IMR-90 (cell line): ENCODE measurements around the gene GCLC. TPM values are rescaled to one million over a fixed set of nuclear protein-coding genes. Genes with fewer than 3 reads are reported as not detected.

ENCODE experiments used
- ATAC-seq: fragments of 200-7000 bp; cut with Tn5 transposase; 2 replicates; pipeline ENCODE4 v1.9.1; 2020; ENCODE audit warnings: low read depth, mild to moderate bottlenecking, moderate library complexity
- BruUV-seq: library from RNA; stranded (reverse); fragments of 400-500 nt; replicated peaks from 2 replicates; lab custom pipeline; 2021; lab: Mats Ljungman, UMichigan
- CTCF ChIA-PET: fragments of 300-600 bp; formaldehyde crosslinking; extraction: SDS; loops from one replicate; lab custom pipeline; 2021; ENCODE audit warnings: antibody characterized with exemption; lab: Yijun Ruan, JAX
- POLR2A ChIA-PET: fragments of 300-600 bp; sonication (Branson Sonifier 250); formaldehyde crosslinking; loops from one replicate; lab custom pipeline; 2022; ENCODE audit warnings: antibody characterized with exemption; ENCODE audit not compliant: unreplicated experiment; lab: Charles Lee
- DNase-seq: peaks from one replicate; pipeline ENCODE4 v3.0.0; 2013
- H2AFZ ChIP-seq: replicated peaks from 2 replicates; pipeline ENCODE3; 2013; ENCODE audit warnings: low read length, mild to moderate bottlenecking; ENCODE audit not compliant: poor library complexity
- H2AK5ac ChIP-seq: 2 replicates; pipeline ENCODE4 v1.6.1; 2013; ENCODE audit warnings: low read depth, low read length, inconsistent platforms
- H2AK9ac ChIP-seq: replicated peaks from 2 replicates; pipeline ENCODE3; 2013; ENCODE audit warnings: mild to moderate bottlenecking, low read depth, low read length, moderate library complexity; ENCODE audit not compliant: poor library complexity
- H2BK120ac ChIP-seq: 2 replicates; pipeline ENCODE4 v1.6.1; 2013; ENCODE audit warnings: low read depth, low read length, inconsistent platforms
- H2BK15ac ChIP-seq: 3 replicates; pipeline ENCODE4 v1.6.1; 2013; ENCODE audit warnings: low read depth, low read length, inconsistent platforms
- H2BK20ac ChIP-seq: 2 replicates; pipeline ENCODE4 v1.6.1; 2013; ENCODE audit warnings: low read depth, mild to moderate bottlenecking, inconsistent platforms, low read length, moderate library complexity
- H2BK5ac ChIP-seq: 2 replicates; pipeline ENCODE4 v1.6.1; 2013; ENCODE audit warnings: mild to moderate bottlenecking, low read depth, low read length, inconsistent platforms; ENCODE audit not compliant: poor library complexity, severe bottlenecking
- H3K14ac ChIP-seq: replicated peaks from 2 replicates; pipeline ENCODE4 v1.6.1; 2013; ENCODE audit warnings: low read depth, low read length, inconsistent platforms
- H3K18ac ChIP-seq: 2 replicates; pipeline ENCODE4 v1.6.1; 2013; ENCODE audit warnings: low read depth, low read length, control low read depth
- H3K23ac ChIP-seq: 2 replicates; pipeline ENCODE4 v1.6.1; 2013; ENCODE audit warnings: low read depth, low read length, inconsistent platforms
- H3K27ac ChIP-seq: 2 replicates; pipeline ENCODE4 v1.5.1; 2013; ENCODE audit warnings: mild to moderate bottlenecking, control low read depth, low read length; ENCODE audit not compliant: insufficient read depth
- H3K27me3 ChIP-seq: 2 replicates; pipeline ENCODE4 v1.6.1; 2013; ENCODE audit warnings: low read length; ENCODE audit not compliant: control insufficient read depth, insufficient read depth
- H3K36me3 ChIP-seq: 2 replicates; pipeline ENCODE4 v1.6.1; 2013; ENCODE audit warnings: low read length, mixed read lengths; ENCODE audit not compliant: control insufficient read depth, insufficient read depth
- H3K4ac ChIP-seq: 2 replicates; pipeline ENCODE4 v1.6.1; 2013; ENCODE audit warnings: low read depth, low read length, inconsistent platforms
- H3K4me1 ChIP-seq: 2 replicates; pipeline ENCODE4 v1.6.1; 2013; ENCODE audit warnings: low read length, mixed read lengths; ENCODE audit not compliant: control insufficient read depth, insufficient read depth
- H3K4me2 ChIP-seq: 2 replicates; pipeline ENCODE4 v1.6.1; 2013; ENCODE audit warnings: low read depth, mild to moderate bottlenecking, control low read depth, low read length, moderate library complexity
- H3K4me3 ChIP-seq: 2 replicates; pipeline ENCODE4 v1.5.1; 2013; ENCODE audit warnings: low read depth, mild to moderate bottlenecking, control low read depth, low read length, moderate library complexity; ENCODE audit not compliant: insufficient read depth
- H3K56ac ChIP-seq: 2 replicates; pipeline ENCODE4 v1.6.1; 2013; ENCODE audit warnings: low read length, inconsistent platforms; ENCODE audit not compliant: insufficient read depth; ENCODE audit errors: extremely low read depth
- H3K79me1 ChIP-seq, 2 experiments: 2 replicates each; pipeline ENCODE4 v1.6.1; 2013; ENCODE audit warnings: low read length in 2 of 2, inconsistent platforms in 1 of 2, low read depth in 1 of 2
- H3K9ac ChIP-seq: 2 replicates; pipeline ENCODE4 v1.6.1; 2013; ENCODE audit warnings: low read depth, low read length, control low read depth
- H3K9me1 ChIP-seq: 2 replicates; pipeline ENCODE4 v1.6.1; 2013; ENCODE audit warnings: low read length, inconsistent platforms; ENCODE audit not compliant: insufficient read depth
- H3K9me3 ChIP-seq: 2 replicates; pipeline ENCODE4 v1.6.1; 2013; ENCODE audit warnings: low read length; ENCODE audit not compliant: control insufficient read depth, insufficient read depth
- H4K20me1 ChIP-seq: 2 replicates; pipeline ENCODE4 v1.6.1; 2013; ENCODE audit warnings: low read length, inconsistent platforms; ENCODE audit not compliant: insufficient read depth
- H4K5ac ChIP-seq: 2 replicates; pipeline ENCODE4 v1.6.1; 2013; ENCODE audit warnings: mild to moderate bottlenecking, low read depth, low read length, control low read depth
- H4K8ac ChIP-seq, 2 experiments: 2 replicates each; pipeline ENCODE4 v1.6.1; 2013; ENCODE audit warnings: low read depth in 2 of 2, low read length in 2 of 2, control low read depth in 1 of 2, inconsistent platforms in 1 of 2
- H4K91ac ChIP-seq: 2 replicates; pipeline ENCODE4 v1.6.1; 2013; ENCODE audit warnings: low read depth, low read length, inconsistent platforms; ENCODE audit not compliant: insufficient read depth
- MAZ ChIP-seq: IDR thresholded peaks from 2 replicates; pipeline ENCODE4 v1.6.1; 2012; ENCODE audit warnings: low read depth, mild to moderate bottlenecking, low read length, improper control_type of control experiment, moderate library complexity, borderline replicate concordance
- WGBS, 2 experiments: methylation state at CpG; one replicate each; pipeline versions ENCODE4 v1.1.5 to v1.1.7; 2013; ENCODE audit warnings: missing lambda C conversion rate in 2 of 2; ENCODE audit not compliant: insufficient read length in 1 of 2; ENCODE audit errors: extremely low coverage in 2 of 2; 5-methylcytosine and 5-hydroxymethylcytosine counted together
- dilution Hi-C: fragments of 300-500 bp; cut with HindIII; formaldehyde crosslinking; loops from one replicate; pipeline ENCODE4 v1.14.3; 2018; ENCODE audit warnings: low sequenced_read_pairs; ENCODE audit not compliant: unreplicated experiment
- in situ Hi-C: fragments of 300-500 bp; cut with MboI; formaldehyde crosslinking; loops from 3 replicates; pipeline ENCODE4 v1.14.3; 2019; ENCODE audit warnings: low sequenced_read_pairs, inconsistent platforms, mixed read lengths
- intact Hi-C: fragments of 100-400 bp; cut with micrococcal nuclease; formaldehyde crosslinking; loops from 2 replicates; pipeline ENCODE4 v1.10.0; 2022
- polyA plus RNA-seq, 3 experiments: library from polyadenylated mRNA; depleted of rRNA; stranded (reverse); fragments of >200 nt; gene quantifications; 2 replicates each; pipeline ENCODE4 v1.2.3, GENCODE V29; 2012; ENCODE audit warnings: low replicate concordance in 1 of 3
- total RNA-seq: library from RNA; depleted of rRNA; stranded (reverse); fragments of >200 nt; gene quantifications from 2 replicates; pipeline ENCODE4 v1.2.3, GENCODE V29; 2012

GCLC gene
- total and polyA plus RNA-seq, 2 of the 4 experiments (the other 2 are of a cell fraction) = 14.2 to 24.2 TPM

- Histone ChIP-seq H2AK5ac (no peak overlapping the region), H3K27ac (no peak overlapping the region), H3K36me3 (no peaks in the 10 kb centered on the region), H3K79me1 (no peaks in the 10 kb centered on the region), H4K91ac (no peak overlapping the region), H3K18ac (no peak overlapping the region), H4K20me1 (no peaks in the 10 kb centered on the region), H3K4ac (no peak overlapping the region), H3K4me2 (no peak overlapping the region), H2BK5ac (no peak overlapping the region), H3K4me3 (no peak overlapping the region), H4K8ac (no peak overlapping the region), H2BK20ac (no peak overlapping the region), H3K27me3 (peaks cover 4% of the 10 kb centered on the region), H3K9ac (no peak overlapping the region), H3K9me1 (no peaks in the 10 kb centered on the region), H3K9me3 (no peaks in the 10 kb centered on the region), H3K4me1 (no peaks in the 10 kb centered on the region), H2AFZ (no peak overlapping the region), H2AK9ac (no peak overlapping the region), H3K56ac (no peak overlapping the region), H2BK120ac (no peak overlapping the region), H3K23ac (no peak overlapping the region), H4K5ac (no peak overlapping the region), H3K14ac (no peak overlapping the region), H2BK15ac (no peak overlapping the region)
- ATAC-seq (peak; percentile 46), DNase-seq (no peak)
- TF ChIP-seq MAZ = no peak
- ChIA-PET POLR2A (no interaction called here), CTCF (interaction anchor here (0.6 to 1.0 kb wide), 2 partner anchors 16 to 207 kb away, joined by 3 read pairs; no protein-coding TSS in a partner anchor)
- dilution Hi-C loops (no loop called here), intact Hi-C loops (loop anchor here (10.0 kb wide), 1 partner anchor 232 kb away; no protein-coding TSS in a partner anchor), in situ Hi-C loops (no loop called here)
- no CpG with 5 or more reads among the region's 1 CpG for WGBS, 2 experiments
- no TSS peak for BruUV-seq
These were observed 67.9 kb downstream of the GCLC start for GRCh38 chr6:53476964-53477363.
